Measurements from ENCODE around the gene CD248. TPM values are rescaled to one million over a fixed set of nuclear protein-coding genes. Genes with fewer than 3 reads are reported as not detected.

CD248 gene
- total and polyA plus RNA-seq, 11 donors = 6.0 to 33.1 (median 11.8) TPM

DNA sequence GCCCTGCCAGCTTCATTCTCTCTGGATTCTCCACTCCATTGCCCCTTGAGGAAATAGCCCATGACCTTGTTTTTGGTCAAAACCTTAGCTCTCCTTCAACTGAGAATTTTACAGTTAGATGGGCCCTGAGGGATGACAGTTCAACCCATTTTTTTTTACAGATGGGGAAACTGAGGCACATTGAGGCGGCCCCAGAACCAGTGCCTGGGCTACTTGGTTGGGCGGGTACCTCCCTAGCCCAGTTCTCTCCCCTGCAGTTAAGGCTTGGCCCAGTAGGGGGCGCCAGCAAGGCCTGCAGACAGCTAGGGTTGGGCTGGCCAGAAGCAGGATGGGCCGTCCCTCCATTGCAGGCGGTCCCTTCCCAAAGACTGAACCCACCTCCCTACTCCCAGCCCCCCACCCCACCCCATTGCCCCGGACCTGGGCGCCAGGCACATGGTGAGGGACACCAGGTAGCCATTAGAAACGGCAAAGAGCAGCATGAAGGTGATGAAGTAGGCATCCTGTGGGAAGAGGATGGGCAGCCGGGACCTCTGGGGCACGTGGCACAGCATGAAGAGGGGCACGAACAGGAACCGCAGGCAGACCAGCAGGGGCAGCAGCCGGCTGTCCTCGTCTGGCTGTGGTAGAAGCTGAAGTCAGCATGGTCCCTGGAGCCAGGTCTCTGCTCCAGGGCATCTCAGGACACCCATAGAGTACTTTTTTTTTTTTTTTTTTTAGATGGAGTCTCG is 47.1 kb upstream of the CD248 start:
- ATAC-seq = peak in 3 of 4 donors; percentile 10 to 19 (median 17)
- no peaks in the 10 kb centered on the region for H3K27me3 ChIP-seq

DNA sequence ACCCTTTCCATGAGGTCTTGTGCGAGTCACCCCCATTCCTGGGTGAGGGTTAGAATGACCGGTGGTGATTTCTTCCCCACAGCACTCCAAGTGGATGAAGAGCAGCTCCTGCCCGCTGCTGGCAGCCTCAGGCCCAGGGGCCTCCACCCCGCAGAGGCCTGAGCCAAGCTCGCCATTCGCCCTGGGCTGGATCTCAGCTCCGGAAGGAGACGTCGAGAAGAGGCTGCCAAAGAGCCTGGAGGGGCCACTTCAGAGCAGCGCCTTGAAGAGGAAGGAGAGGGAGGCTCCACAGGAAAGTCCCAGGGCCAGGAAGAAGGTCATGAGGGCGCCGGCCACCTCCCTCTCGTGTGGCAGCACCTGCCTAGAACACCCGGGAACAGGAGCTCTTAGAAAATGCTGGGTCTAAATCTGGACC is 46.4 kb upstream of the CD248 start:
- Histone ChIP-seq H3K27ac (peak overlapping the region in 2 of 12 donors; percentile 26 to 36), H3K4me1 (peaks cover 0 to 13% (median 0%) of the 10 kb centered on the region in 12 donors), H3K9me3 (no peaks in the 10 kb centered on the region), H3K27me3 (no peaks in the 10 kb centered on the region), H3K36me3 (peaks cover 0 to 4% (median 0%) of the 10 kb centered on the region in 9 donors), H3K4me3 (no peak overlapping the region)
- DNase-seq (peak in 4 of 5 donors; percentile 37 to 57 (median 46)), ATAC-seq (peak; percentile 11 to 77 (median 22))
- intact Hi-C loops (cut with DNase I) = no loop called here
- WGBS, 4 donors = 58 to 84% (median 67%) methylated on average over 14 of the region's 14 CpGs
- TF ChIP-seq POLR2A (IDR thresholded peaks at IDR 0.05) (no peak), CTCF (IDR thresholded peaks at IDR 0.05) (no peak)

More for the DNA sequence above, 47.1 kb upstream of the CD248 start:
- WGBS, 4 donors = 71 to 84% (median 73%) methylated on average over 13 to 15 of the region's 15 CpGs
- TF ChIP-seq POLR2A (IDR thresholded peaks at IDR 0.05) (no peak), CTCF (IDR thresholded peaks at IDR 0.05) (peak; percentile 33 to 63 (median 50))
- H3K36me3 ChIP-seq = peaks cover 0 to 4% (median 0%) of the 10 kb centered on the region in 9 donors
- H3K27ac ChIP-seq = peak overlapping the region in 2 of 12 donors; percentile 14 to 36
- no peaks in the 10 kb centered on the region for H3K9me3 ChIP-seq
- peaks cover 0 to 13% (median 0%) of the 10 kb centered on the region in 12 donors for H3K4me1 ChIP-seq
- DNase-seq = peak in 2 of 5 donors; percentile 35 to 64
- no peak overlapping the region for H3K4me3 ChIP-seq
- intact Hi-C loops (cut with DNase I) = no loop called here

DNA sequence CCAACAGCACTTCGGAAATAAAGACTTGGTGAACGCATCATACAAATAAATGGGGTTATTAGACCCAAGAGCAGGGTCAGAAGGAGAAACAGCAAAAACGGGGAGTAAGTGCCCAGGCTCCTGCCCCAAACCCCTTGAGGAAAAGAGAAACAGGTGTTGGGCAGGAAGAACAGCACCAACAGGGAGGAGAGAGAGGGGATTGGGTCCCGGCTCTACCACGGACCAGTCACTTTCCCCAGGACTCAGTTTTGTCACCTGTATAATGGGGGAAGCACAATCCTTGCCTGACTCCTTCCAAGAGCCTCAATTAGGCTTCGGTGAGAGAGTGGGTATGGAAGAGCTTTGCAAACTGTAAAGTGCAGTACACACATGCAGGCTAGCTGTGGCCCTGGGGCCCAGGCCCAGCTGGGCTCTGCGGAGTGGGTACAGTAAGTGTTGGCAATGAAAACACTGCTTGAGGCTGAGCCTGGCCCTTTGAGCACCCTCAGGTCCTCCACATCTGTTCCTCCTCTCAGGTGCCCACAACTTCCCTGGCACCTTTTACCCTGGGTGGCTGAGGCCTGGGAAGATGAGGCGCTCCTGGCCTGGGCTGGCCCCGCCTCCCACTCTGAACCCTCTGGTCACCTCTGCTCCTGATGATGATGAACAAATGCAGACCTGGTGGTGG is 45.8 kb upstream of the CD248 start:
- no peak for ATAC-seq
- Histone ChIP-seq H3K27me3 (no peaks in the 10 kb centered on the region), H3K4me3 (no peak overlapping the region), H3K4me1 (peaks cover 0 to 13% (median 0%) of the 10 kb centered on the region in 12 donors), H3K9me3 (no peaks in the 10 kb centered on the region), H3K27ac (peak overlapping the region in 1 of 12 donors; percentile 26), H3K36me3 (peaks cover 0 to 4% (median 0%) of the 10 kb centered on the region in 9 donors)
- 79 to 89% (median 85%) methylated on average over 8 to 9 of the region's 9 CpGs for WGBS, 4 donors
- TF ChIP-seq CTCF (IDR thresholded peaks at IDR 0.05) (no peak), POLR2A (IDR thresholded peaks at IDR 0.05) (no peak)
- intact Hi-C loops (cut with DNase I) = no loop called here
- peak in 1 of 5 donors; percentile 33 for DNase-seq

DNA sequence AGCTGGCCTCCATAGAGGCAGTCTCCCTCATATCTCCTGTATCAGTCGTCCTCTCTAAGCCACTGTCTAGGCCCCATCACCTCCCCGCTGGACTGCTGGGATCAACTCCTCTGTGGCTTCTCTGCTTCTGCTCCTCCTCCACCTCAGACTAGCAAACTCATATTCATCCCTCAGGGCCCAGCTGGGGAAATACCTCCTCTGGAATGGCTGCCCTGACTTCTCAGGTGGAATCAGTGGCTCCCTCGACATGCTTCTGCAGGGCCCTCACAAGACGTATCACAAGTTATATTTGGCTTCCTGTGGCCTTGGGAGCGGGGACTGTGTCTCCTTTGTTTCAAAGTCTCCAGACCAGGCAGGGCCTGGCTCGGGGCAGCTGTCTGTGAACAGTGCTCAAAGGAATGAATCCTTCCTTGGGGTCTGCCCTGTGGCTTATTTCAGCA is 44.7 kb upstream of the CD248 start:
- DNase-seq (peak in 1 of 5 donors; percentile 37), ATAC-seq (no peak)
- Histone ChIP-seq H3K4me1 (peaks cover 0 to 13% (median 0%) of the 10 kb centered on the region in 12 donors), H3K27me3 (no peaks in the 10 kb centered on the region), H3K9me3 (no peaks in the 10 kb centered on the region), H3K36me3 (no peaks in the 10 kb centered on the region), H3K27ac (no peak overlapping the region), H3K4me3 (no peak overlapping the region)
- WGBS, 4 donors = 70 to 82% (median 77%) methylated on average over 6 of the region's 6 CpGs
- TF ChIP-seq CTCF (IDR thresholded peaks at IDR 0.05) (no peak), POLR2A (IDR thresholded peaks at IDR 0.05) (no peak)
- intact Hi-C loops (cut with DNase I) = no loop called here

Measured in heart left ventricle (tissue), 16 donors.